Measurements from ENCODE around the gene CALY. TPM values are rescaled to one million over a fixed set of nuclear protein-coding genes. Genes with fewer than 3 reads are reported as not detected.

The CALY gene
- total RNA-seq, 3 donors from 2014 or later: 1.1 to 7.5 TPM; not detected in 1

- Histone ChIP-seq H3K9me3 (no peaks in the 10 kb centered on the region), H3K36me3 (ENCODE audit: low read depth) (peaks cover 19% of the 10 kb centered on the region), H3K4me1 (ENCODE audit: low read depth) (peaks cover 2% of the 10 kb centered on the region), H3K4me3 (no peak overlapping the region)
- TF ChIP-seq, protein P1, sequence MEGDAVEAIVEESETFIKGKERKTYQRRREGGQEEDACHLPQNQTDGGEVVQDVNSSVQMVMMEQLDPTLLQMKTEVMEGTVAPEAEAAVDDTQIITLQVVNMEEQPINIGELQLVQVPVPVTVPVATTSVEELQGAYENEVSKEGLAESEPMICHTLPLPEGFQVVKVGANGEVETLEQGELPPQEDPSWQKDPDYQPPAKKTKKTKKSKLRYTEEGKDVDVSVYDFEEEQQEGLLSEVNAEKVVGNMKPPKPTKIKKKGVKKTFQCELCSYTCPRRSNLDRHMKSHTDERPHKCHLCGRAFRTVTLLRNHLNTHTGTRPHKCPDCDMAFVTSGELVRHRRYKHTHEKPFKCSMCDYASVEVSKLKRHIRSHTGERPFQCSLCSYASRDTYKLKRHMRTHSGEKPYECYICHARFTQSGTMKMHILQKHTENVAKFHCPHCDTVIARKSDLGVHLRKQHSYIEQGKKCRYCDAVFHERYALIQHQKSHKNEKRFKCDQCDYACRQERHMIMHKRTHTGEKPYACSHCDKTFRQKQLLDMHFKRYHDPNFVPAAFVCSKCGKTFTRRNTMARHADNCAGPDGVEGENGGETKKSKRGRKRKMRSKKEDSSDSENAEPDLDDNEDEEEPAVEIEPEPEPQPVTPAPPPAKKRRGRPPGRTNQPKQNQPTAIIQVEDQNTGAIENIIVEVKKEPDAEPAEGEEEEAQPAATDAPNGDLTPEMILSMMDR (IDR thresholded peaks at IDR 0.05): no peak
- intact Hi-C loops (cut with DNase I, micrococcal nuclease): no loop called here
- no peak for ATAC-seq
- no peak for DNase-seq
These were observed 54.9 kb downstream of the CALY start for GRCh38 chr10:133281628-133282372.

DNA sequence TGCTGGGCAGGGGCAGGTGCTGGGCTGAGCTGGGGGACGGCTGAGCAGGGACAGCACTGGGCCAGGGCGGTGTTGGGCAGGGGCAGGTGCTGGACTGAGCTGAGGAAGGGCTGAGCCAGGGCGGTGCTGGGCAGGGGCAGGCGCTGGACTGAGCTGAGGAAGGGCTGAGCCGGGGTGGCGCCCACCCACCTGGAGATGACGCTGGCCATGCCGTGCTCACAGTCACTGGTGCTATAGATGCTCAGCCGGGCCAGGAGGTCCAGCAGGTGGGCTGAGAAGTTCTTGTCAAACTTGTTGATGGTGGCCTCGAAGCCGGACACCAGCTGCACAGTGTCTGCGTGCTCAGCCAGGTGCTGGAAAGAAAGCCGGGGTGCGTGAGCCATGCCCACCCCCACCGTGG, 55.6 kb downstream of the CALY start:
- peaks cover 8% of the 10 kb centered on the region for H3K4me1 ChIP-seq (ENCODE audit: low read depth)
- no peak overlapping the region for H3K4me3 ChIP-seq
- TF ChIP-seq, protein P1 (IDR thresholded peaks at IDR 0.05): no peak
- no peaks in the 10 kb centered on the region for H3K9me3 ChIP-seq
- intact Hi-C loops (cut with DNase I, micrococcal nuclease): no loop called here
- ATAC-seq (no peak), DNase-seq (no peak)
- peaks cover 19% of the 10 kb centered on the region for H3K36me3 ChIP-seq (ENCODE audit: low read depth)

DNA sequence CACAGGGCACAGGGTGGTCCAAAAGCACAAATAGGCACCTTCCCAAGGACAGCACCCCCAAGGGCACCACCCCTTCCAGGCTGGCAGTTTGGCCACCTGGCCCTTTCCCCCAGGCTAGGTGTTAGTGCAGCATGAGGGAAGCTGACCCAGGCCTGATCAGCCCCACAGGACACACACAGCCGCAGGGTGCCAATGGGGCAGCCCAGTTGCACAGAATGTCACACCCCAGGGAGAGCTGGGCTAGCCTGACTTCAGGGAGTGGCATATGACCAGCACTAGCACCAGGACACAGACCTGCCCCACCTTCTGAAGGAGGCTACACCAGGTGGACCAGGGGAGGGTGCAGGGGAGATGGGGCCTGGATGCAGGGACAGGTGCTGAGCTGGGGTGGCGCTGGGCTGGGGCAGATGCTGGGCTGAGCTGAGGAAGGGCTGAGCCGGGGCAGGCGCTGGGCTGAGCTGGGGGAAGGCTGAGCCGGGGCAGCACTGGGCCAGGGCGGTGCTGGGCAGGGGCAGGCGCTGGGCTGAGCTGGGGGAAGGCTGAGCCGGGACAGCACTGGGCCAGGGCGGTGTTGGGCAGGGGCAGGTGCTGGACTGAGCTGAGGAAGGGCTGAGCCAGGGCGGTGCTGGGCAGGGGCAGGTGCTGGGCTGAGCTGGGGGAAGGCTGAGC, 56.2 kb downstream of the CALY start:
- Histone ChIP-seq H3K4me1 (ENCODE audit: low read depth) (peaks cover 8% of the 10 kb centered on the region), H3K4me3 (no peak overlapping the region), H3K9me3 (no peaks in the 10 kb centered on the region), H3K36me3 (ENCODE audit: low read depth) (peaks cover 19% of the 10 kb centered on the region)
- TF ChIP-seq, protein P1 (IDR thresholded peaks at IDR 0.05): no peak
- no peak for ATAC-seq
- intact Hi-C loops (cut with DNase I, micrococcal nuclease): no loop called here
- no peak for DNase-seq

GRCh38 chr10:133279326-133280226, 57.1 kb downstream of the CALY start:
- Histone ChIP-seq H3K4me3 (no peak overlapping the region), H3K4me1 (ENCODE audit: low read depth) (peaks cover 8% of the 10 kb centered on the region), H3K9me3 (no peaks in the 10 kb centered on the region), H3K36me3 (ENCODE audit: low read depth) (peaks cover 11% of the 10 kb centered on the region)
- TF ChIP-seq, protein P1 (IDR thresholded peaks at IDR 0.05): no peak
- ATAC-seq (no peak), DNase-seq (no peak)
- intact Hi-C loops (cut with DNase I, micrococcal nuclease): no loop called here

GRCh38 chr10:133278577-133279265, 58.0 kb downstream of the CALY start:
- TF ChIP-seq, protein P1 (IDR thresholded peaks at IDR 0.05): no peak
- DNase-seq: peak; percentile 70 to 89 (median 76)
- H3K4me1 ChIP-seq (ENCODE audit: low read depth): peaks cover 8% of the 10 kb centered on the region
- H3K9me3 ChIP-seq: no peaks in the 10 kb centered on the region
- intact Hi-C loops (cut with DNase I, micrococcal nuclease): no loop called here
- H3K4me3 ChIP-seq: no peak overlapping the region
- H3K36me3 ChIP-seq (ENCODE audit: low read depth): peaks cover 6% of the 10 kb centered on the region
- ATAC-seq: peak; percentile 59

All from mucosa of descending colon (tissue), 3 donors.